Measurements from ENCODE around the gene LMO7.

Gene LMO7

GRCh38 chr13:75648446-75648845, 12.3 kb downstream of the LMO7 start:
- TF ChIP-seq TEAD4 (IDR thresholded peaks at IDR 0.05) (no peak), CREB1 (IDR thresholded peaks at IDR 0.05; ENCODE audit: low read depth) (no peak), RAD21 (IDR thresholded peaks at IDR 0.05; ENCODE audit: low read depth) (no peak), TAF1 (IDR thresholded peaks at IDR 0.05; ENCODE audit: low read depth) (no peak), CEBPB (IDR thresholded peaks at IDR 0.05) (no peak), YY1 (IDR thresholded peaks at IDR 0.05; ENCODE audit: low read depth) (no peak), REST (IDR thresholded peaks at IDR 0.05; ENCODE audit: low read depth) (no peak), MAX (IDR thresholded peaks at IDR 0.05) (no peak), USF1 (IDR thresholded peaks at IDR 0.05) (no peak), NFIC (IDR thresholded peaks at IDR 0.05) (no peak), EGR1 (IDR thresholded peaks at IDR 0.05) (no peak), TCF12 (IDR thresholded peaks at IDR 0.05; ENCODE audit: low read depth) (no peak), FOXM1 (IDR thresholded peaks at IDR 0.05; ENCODE audit: borderline replicate concordance, low read depth) (no peak), EP300 (IDR thresholded peaks at IDR 0.05; ENCODE audit: borderline replicate concordance) (no peak), ZBTB7A (IDR thresholded peaks at IDR 0.05; ENCODE audit: low read depth) (no peak)

- no peak for TF ChIP-seq TEAD4 (IDR thresholded peaks at IDR 0.05)
- TF ChIP-seq CREB1 (IDR thresholded peaks at IDR 0.05; ENCODE audit: low read depth): no peak
- no peak for TF ChIP-seq RAD21 (IDR thresholded peaks at IDR 0.05; ENCODE audit: low read depth)
- no peak for TF ChIP-seq MAX (IDR thresholded peaks at IDR 0.05)
- TF ChIP-seq TCF12 (IDR thresholded peaks at IDR 0.05; ENCODE audit: low read depth): no peak
- no peak for TF ChIP-seq REST (IDR thresholded peaks at IDR 0.05; ENCODE audit: low read depth)
- no peak for TF ChIP-seq NFIC (IDR thresholded peaks at IDR 0.05)
- no peak for TF ChIP-seq FOXM1 (IDR thresholded peaks at IDR 0.05; ENCODE audit: borderline replicate concordance, low read depth)
- no peak for TF ChIP-seq ZBTB7A (IDR thresholded peaks at IDR 0.05; ENCODE audit: low read depth)
These were observed 14.9 kb downstream of the LMO7 start for GRCh38 chr13:75651013-75651412.

GRCh38 chr13:75652726-75653125, 16.6 kb downstream of the LMO7 start:
- TF ChIP-seq RAD21 (IDR thresholded peaks at IDR 0.05; ENCODE audit: low read depth) (no peak), USF1 (IDR thresholded peaks at IDR 0.05) (no peak), YY1 (IDR thresholded peaks at IDR 0.05; ENCODE audit: low read depth) (no peak), CEBPB (IDR thresholded peaks at IDR 0.05) (no peak), EGR1 (IDR thresholded peaks at IDR 0.05) (no peak), FOXM1 (IDR thresholded peaks at IDR 0.05; ENCODE audit: borderline replicate concordance, low read depth) (no peak), TEAD4 (IDR thresholded peaks at IDR 0.05) (no peak), REST (IDR thresholded peaks at IDR 0.05; ENCODE audit: low read depth) (no peak), TAF1 (IDR thresholded peaks at IDR 0.05; ENCODE audit: low read depth) (no peak), CREB1 (IDR thresholded peaks at IDR 0.05; ENCODE audit: low read depth) (no peak), TCF12 (IDR thresholded peaks at IDR 0.05; ENCODE audit: low read depth) (no peak), ZBTB7A (IDR thresholded peaks at IDR 0.05; ENCODE audit: low read depth) (no peak), EP300 (IDR thresholded peaks at IDR 0.05; ENCODE audit: borderline replicate concordance) (no peak), MAX (IDR thresholded peaks at IDR 0.05) (no peak), NFIC (IDR thresholded peaks at IDR 0.05) (no peak)

GRCh38 chr13:75656425-75656989, 20.4 kb downstream of the LMO7 start:
- TF ChIP-seq TAF1 (IDR thresholded peaks at IDR 0.05; ENCODE audit: low read depth) (no peak), TCF12 (IDR thresholded peaks at IDR 0.05; ENCODE audit: low read depth) (no peak), EP300 (IDR thresholded peaks at IDR 0.05; ENCODE audit: borderline replicate concordance) (no peak), MAX (IDR thresholded peaks at IDR 0.05) (no peak), CREB1 (IDR thresholded peaks at IDR 0.05; ENCODE audit: low read depth) (no peak), RAD21 (IDR thresholded peaks at IDR 0.05; ENCODE audit: low read depth) (no peak), USF1 (IDR thresholded peaks at IDR 0.05) (no peak), EGR1 (IDR thresholded peaks at IDR 0.05) (no peak), TEAD4 (IDR thresholded peaks at IDR 0.05) (no peak), CEBPB (IDR thresholded peaks at IDR 0.05) (no peak), YY1 (IDR thresholded peaks at IDR 0.05; ENCODE audit: low read depth) (no peak)
